ENCODE results near the gene GRIK3. TPM values are rescaled to one million over a fixed set of nuclear protein-coding genes. Genes with fewer than 3 reads are reported as not detected.

Gene GRIK3
- total RNA-seq, 2 experiments from 2014 or later, result not detected

DNA sequence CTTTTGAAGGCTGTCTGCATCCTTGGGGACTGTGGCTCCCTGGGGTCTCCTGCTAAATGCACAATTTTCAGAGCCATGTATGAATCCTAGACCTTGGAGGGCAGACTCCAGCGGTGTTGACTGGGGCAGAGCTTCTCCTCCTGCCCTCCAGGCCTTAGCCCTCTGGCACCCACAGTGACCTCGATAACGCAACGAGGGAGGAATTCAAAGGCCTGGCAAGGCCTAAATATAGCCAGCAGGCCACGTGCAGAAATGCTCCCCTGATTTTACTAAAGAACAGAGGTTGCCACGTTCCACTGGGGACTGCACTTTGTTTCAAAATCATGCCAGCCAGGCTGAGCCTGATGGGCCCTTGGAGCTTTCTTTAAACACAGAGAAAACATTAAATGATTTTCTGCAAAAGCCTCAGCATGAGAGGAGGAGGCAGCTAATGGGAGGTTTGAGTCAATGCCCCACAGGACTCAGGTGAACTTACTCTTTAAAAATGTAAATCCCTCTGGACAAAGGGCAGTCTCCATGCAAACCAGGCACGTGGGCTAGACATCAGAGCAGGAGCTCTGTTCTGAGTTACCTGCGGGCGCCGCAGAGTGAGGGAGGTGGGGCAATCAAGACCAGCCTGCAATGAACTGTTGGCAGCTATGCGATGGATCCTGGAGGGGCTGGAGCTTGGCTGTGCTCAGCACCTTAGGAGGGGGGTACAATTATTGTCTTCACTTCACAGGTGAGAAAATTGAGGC, 28.0 kb downstream of the GRIK3 start:
- Mint-ChIP-seq H3K27ac (no peak overlapping the region), H3K9me3 (ENCODE audit: low read depth) (no peaks in the 10 kb centered on the region), H3K4me1 (no peaks in the 10 kb centered on the region), H3K36me3 (ENCODE audit: low read depth) (no peaks in the 10 kb centered on the region), H3K27me3 (peaks cover 4% of the 10 kb centered on the region), H3K4me3 (no peak overlapping the region)
- ATAC-seq (no peak), DNase-seq (no peak)
- intact Hi-C loops (cut with DNase I, micrococcal nuclease), result no loop called here
- ChIA-PET POLR2A (no interaction called here), CTCF (no interaction called here)

DNA sequence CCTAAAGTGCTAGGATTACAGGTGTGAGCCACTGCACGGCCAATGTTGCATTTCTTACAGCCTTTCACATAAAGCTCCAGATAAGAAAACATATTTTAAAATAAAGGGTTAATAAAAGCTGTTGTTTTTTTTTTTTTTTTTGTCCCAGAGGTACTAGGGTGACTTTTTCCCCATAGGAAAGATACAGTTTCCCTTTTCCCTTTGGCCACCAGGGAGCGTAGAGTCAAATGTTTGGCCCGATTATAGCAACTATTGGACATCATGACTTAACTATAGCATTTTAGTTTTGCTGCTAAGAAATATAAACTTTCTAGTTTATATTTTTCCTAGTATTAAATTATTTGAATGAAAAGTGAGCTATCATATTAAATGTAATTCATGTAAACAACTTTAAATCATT, 31.4 kb downstream of the GRIK3 start:
- H3K27ac Mint-ChIP-seq, result no peak overlapping the region
- no peaks in the 10 kb centered on the region for H3K27me3 Mint-ChIP-seq
- H3K9me3 Mint-ChIP-seq (ENCODE audit: low read depth), result no peaks in the 10 kb centered on the region
- CTCF ChIA-PET, result no interaction called here
- no peak for ATAC-seq
- POLR2A ChIA-PET, result no interaction called here
- no peak overlapping the region for H3K4me3 Mint-ChIP-seq
- no peaks in the 10 kb centered on the region for H3K36me3 Mint-ChIP-seq (ENCODE audit: low read depth)
- DNase-seq, result no peak
- intact Hi-C loops (cut with DNase I, micrococcal nuclease), result no loop called here
- H3K4me1 Mint-ChIP-seq, result no peaks in the 10 kb centered on the region

DNA sequence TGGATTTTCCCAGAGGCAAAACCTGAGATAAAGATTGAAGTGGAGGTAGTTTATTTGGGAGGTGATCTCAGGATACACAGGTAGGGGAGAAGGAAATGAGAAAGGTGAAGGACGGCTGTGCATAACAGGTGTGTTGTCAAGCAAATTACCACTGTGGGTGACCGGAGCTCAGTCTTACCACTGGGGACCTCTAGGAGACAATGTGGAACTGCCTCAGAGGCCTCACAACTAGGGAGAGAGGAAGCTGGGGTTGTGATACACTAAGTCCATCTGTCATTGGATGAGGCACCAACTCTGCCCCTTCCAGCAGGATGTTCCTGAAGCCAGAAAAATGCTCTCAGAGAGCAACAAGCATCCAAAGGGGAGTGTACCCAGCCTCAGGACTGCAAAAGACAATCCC, 32.6 kb downstream of the GRIK3 start:
- H3K9me3 Mint-ChIP-seq (ENCODE audit: low read depth), result no peaks in the 10 kb centered on the region
- intact Hi-C loops (cut with DNase I, micrococcal nuclease), result no loop called here
- no peaks in the 10 kb centered on the region for H3K36me3 Mint-ChIP-seq (ENCODE audit: low read depth)
- no peak overlapping the region for H3K27ac Mint-ChIP-seq
- POLR2A ChIA-PET, result no interaction called here
- DNase-seq (no peak), ATAC-seq (no peak)
- no peak overlapping the region for H3K4me3 Mint-ChIP-seq
- CTCF ChIA-PET, result no interaction called here
- H3K4me1 Mint-ChIP-seq, result no peaks in the 10 kb centered on the region
- peaks cover under 1% of the 10 kb centered on the region for H3K27me3 Mint-ChIP-seq

DNA sequence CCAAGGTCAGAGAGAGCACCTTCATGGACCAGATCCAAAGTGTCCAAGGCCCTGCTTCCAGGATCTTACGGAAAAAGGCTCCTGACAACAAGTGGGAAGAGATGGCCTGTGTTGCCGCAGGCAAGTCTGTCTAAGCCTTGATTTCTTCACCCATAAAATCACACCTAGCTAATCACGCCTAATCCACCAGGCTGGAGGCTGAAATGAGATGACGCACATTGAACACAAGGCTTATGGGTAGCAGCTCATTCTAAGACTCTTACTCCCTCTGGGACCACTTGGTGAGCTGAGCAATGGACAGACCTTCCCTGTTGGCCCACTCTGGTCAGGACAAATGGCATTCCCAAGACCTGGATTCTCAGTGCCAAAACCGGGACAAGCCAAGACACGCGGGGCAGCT, 38.2 kb downstream of the GRIK3 start:
- ATAC-seq (no peak), DNase-seq (no peak)
- no peak overlapping the region for H3K27ac Mint-ChIP-seq
- H3K36me3 Mint-ChIP-seq (ENCODE audit: low read depth), result no peaks in the 10 kb centered on the region
- intact Hi-C loops (cut with DNase I, micrococcal nuclease), result no loop called here
- ChIA-PET POLR2A (no interaction called here), CTCF (no interaction called here)
- H3K4me1 Mint-ChIP-seq, result no peaks in the 10 kb centered on the region
- H3K27me3 Mint-ChIP-seq, result peaks cover 5% of the 10 kb centered on the region
- no peak overlapping the region for H3K4me3 Mint-ChIP-seq
- H3K9me3 Mint-ChIP-seq (ENCODE audit: low read depth), result no peaks in the 10 kb centered on the region

DNA sequence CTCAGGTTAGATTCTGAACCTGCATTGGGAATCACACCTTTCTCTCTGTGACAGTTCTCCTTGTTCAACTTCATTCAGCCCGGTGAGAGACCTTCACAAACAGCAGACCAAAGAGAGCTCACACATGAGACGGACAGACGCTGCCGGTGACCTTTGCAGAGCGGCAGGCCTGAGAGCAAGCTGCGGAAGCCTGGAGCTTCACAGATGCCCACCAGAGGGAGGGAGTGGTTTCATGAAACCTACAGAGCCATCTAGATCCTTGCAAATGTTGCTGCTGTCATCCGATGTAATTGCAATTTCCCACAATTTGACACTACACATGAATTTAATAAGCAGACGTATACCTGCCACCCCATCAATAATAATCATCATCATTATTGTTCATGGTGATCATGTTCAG, 39.4 kb downstream of the GRIK3 start:
- no peaks in the 10 kb centered on the region for H3K9me3 Mint-ChIP-seq (ENCODE audit: low read depth)
- intact Hi-C loops (cut with DNase I, micrococcal nuclease), result no loop called here
- H3K4me3 Mint-ChIP-seq, result no peak overlapping the region
- DNase-seq, result no peak
- no peaks in the 10 kb centered on the region for H3K36me3 Mint-ChIP-seq (ENCODE audit: low read depth)
- ChIA-PET CTCF (no interaction called here), POLR2A (interaction anchor here (0.6 kb wide), 1 partner anchor 486 kb away, joined by 4 read pairs; no protein-coding TSS in a partner anchor)
- no peak overlapping the region for H3K27ac Mint-ChIP-seq
- ATAC-seq, result no peak
- no peaks in the 10 kb centered on the region for H3K4me1 Mint-ChIP-seq
- peaks cover 5% of the 10 kb centered on the region for H3K27me3 Mint-ChIP-seq

DNA sequence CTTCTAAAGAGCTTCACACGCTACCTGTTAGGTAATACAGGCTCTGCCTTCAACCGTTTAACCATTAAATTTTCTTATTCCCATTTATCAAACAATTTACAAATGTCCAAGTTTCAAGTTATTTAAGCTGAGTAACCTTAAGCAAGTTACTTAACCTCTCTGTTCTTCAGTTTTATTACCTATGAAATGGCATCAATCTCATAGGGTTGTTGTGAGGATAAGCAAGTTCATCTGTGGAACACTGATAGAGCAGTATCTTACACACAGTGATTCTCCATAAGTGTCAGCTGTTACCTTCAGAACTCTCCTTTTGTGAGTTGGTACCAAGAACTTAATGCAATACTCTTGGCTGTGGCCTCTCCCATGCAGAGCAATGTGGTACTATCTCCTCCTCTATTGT, 40.0 kb downstream of the GRIK3 start:
- no peak overlapping the region for H3K27ac Mint-ChIP-seq
- H3K4me3 Mint-ChIP-seq, result no peak overlapping the region
- ChIA-PET CTCF (no interaction called here), POLR2A (no interaction called here)
- H3K36me3 Mint-ChIP-seq (ENCODE audit: low read depth), result no peaks in the 10 kb centered on the region
- no peak for ATAC-seq
- no peak for DNase-seq
- H3K27me3 Mint-ChIP-seq, result peaks cover 5% of the 10 kb centered on the region
- no peaks in the 10 kb centered on the region for H3K4me1 Mint-ChIP-seq
- H3K9me3 Mint-ChIP-seq (ENCODE audit: low read depth), result no peaks in the 10 kb centered on the region
- intact Hi-C loops (cut with DNase I, micrococcal nuclease), result no loop called here

DNA sequence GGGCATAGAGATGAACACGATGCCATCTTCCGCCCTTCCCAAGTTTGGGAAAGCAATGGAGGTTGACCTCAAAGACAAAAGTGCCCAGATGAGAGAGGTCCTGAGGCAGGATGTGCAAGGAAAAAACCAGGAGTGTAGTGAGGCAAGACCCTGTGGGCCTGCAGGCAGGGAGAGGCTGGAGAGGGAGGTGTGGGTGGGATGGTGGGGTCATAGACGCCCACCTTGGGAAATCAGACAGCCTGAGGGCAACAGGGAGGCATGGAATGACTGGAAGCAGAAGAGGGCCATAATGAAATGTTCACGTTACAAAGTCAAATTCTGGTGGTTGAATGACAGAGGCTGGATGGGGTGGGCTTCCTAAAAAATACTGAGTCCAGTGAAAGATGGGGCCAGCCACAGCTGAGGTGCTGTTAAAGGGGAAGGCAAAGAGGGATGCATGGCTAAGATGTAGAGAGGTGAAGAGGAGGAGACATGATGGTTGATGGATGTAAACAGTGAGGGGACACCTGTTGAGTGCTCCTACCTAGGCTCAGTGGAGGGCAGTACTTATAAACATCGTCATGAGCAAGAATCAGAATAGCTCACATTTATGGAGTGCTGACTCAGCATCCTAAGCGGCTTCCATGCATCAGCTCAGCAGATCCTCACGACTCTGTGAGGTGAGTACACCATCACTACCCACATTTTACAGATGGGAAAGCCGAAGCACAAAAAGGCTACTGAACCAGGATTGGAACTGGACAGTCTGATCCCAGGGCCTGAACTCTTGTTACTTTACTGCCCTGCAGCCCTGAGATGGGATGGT, 42.0 kb downstream of the GRIK3 start:
- Mint-ChIP-seq H3K4me1 (no peaks in the 10 kb centered on the region), H3K4me3 (no peak overlapping the region), H3K36me3 (ENCODE audit: low read depth) (no peaks in the 10 kb centered on the region), H3K27ac (no peak overlapping the region), H3K27me3 (peaks cover 8% of the 10 kb centered on the region), H3K9me3 (ENCODE audit: low read depth) (no peaks in the 10 kb centered on the region)
- POLR2A ChIA-PET, result no interaction called here
- intact Hi-C loops (cut with DNase I, micrococcal nuclease), result no loop called here
- ATAC-seq (no peak), DNase-seq (no peak)
- CTCF ChIA-PET, result no interaction called here

DNA sequence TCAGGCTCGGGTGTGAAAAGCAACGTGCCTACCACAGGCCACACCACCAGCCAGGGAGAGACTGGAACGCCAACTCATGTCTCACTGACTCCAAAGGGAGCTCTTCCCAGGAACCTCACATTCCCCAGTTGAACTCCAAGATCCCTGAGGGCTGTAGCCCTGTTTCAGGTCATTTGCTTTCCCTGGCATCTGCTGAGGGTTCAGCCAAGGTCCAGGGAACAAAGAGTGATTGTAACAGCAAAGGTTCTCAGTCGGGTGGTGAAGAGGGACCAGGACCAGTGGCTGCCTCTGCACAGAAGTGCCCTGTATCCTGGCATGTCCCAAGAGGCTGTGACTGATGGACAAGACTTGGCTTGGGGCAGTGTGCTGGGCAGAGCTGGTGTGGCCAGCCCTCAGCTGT, 42.8 kb downstream of the GRIK3 start:
- CTCF ChIA-PET, result no interaction called here
- H3K27me3 Mint-ChIP-seq, result peaks cover 6% of the 10 kb centered on the region
- H3K9me3 Mint-ChIP-seq (ENCODE audit: low read depth), result no peaks in the 10 kb centered on the region
- POLR2A ChIA-PET, result no interaction called here
- DNase-seq (no peak), ATAC-seq (no peak)
- intact Hi-C loops (cut with DNase I, micrococcal nuclease), result no loop called here
- no peaks in the 10 kb centered on the region for H3K36me3 Mint-ChIP-seq (ENCODE audit: low read depth)
- H3K27ac Mint-ChIP-seq, result no peak overlapping the region
- H3K4me1 Mint-ChIP-seq, result no peaks in the 10 kb centered on the region
- no peak overlapping the region for H3K4me3 Mint-ChIP-seq

DNA sequence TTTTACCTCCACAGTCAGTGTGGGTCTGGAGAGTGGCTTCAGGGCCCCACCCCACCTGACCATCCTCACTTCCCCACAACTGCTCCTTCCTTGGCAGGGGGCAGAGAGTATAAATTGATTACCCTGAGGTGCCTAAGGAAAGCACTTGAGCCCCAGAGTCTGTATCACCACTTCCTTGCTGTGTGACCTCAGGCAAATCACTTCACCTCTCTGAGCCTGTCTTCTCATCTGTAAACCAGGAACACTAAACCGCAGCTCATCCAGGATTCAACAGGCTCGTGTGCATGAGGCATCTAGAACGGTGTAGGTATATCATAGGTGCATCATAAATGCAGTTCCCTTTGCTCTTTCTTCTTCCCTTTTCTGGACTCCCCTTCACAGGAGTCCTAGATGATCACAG, 43.4 kb downstream of the GRIK3 start:
- Mint-ChIP-seq H3K9me3 (ENCODE audit: low read depth) (no peaks in the 10 kb centered on the region), H3K27me3 (peaks cover 9% of the 10 kb centered on the region), H3K36me3 (ENCODE audit: low read depth) (no peaks in the 10 kb centered on the region), H3K4me3 (no peak overlapping the region), H3K4me1 (no peaks in the 10 kb centered on the region), H3K27ac (no peak overlapping the region)
- ChIA-PET POLR2A (no interaction called here), CTCF (no interaction called here)
- ATAC-seq, result no peak
- intact Hi-C loops (cut with DNase I, micrococcal nuclease), result no loop called here
- no peak for DNase-seq

DNA sequence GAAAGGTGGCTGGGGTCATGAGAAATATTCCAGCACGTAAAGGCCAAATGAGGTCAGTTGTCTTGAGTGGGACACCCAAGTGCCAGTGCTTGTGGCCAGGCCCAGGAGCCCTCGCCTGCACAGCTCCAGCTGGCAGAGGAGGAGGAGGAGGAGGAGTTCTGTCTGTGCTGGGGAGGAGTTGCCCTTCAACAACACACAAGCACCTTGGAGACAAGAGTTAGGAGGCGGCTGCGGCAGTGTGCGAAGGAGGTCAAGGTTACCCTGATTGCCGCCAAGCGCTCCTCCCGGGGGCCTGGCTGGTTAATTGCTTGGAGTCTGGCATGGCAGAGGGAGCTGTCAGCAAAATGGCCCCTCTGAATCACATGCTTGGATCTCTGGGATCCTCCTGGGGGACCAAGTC, 45.1 kb downstream of the GRIK3 start:
- Mint-ChIP-seq H3K9me3 (ENCODE audit: low read depth) (no peaks in the 10 kb centered on the region), H3K27me3 (peaks cover 9% of the 10 kb centered on the region), H3K4me3 (no peak overlapping the region), H3K4me1 (no peaks in the 10 kb centered on the region), H3K36me3 (ENCODE audit: low read depth) (no peaks in the 10 kb centered on the region), H3K27ac (no peak overlapping the region)
- no peak for ATAC-seq
- ChIA-PET CTCF (no interaction called here), POLR2A (no interaction called here)
- intact Hi-C loops (cut with DNase I, micrococcal nuclease), result no loop called here
- DNase-seq, result no peak

DNA sequence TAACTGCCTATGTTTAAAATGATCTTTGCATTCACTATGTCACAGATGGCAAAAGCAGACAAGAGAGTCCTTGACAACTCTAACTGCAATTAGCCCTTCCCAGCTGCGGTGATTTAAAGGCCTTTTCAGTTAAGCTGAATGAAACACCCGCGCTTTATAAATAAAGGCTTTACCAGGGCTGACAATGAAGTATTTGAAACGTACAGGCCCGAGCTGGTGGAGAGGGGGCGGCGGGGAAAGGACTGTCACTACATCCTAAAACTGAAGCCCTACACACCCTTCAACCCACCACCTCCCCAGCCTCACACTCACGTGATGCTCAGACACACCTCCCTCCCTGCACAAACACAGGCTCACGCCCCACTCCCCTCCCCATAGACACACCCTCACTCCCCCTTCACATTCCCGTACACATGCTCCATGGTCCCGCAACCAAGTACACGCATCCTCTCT, 45.5 kb downstream of the GRIK3 start:
- no peaks in the 10 kb centered on the region for H3K4me1 Mint-ChIP-seq
- ChIA-PET POLR2A (no interaction called here), CTCF (no interaction called here)
- H3K27me3 Mint-ChIP-seq, result peaks cover 12% of the 10 kb centered on the region
- no peak overlapping the region for H3K4me3 Mint-ChIP-seq
- H3K36me3 Mint-ChIP-seq (ENCODE audit: low read depth), result no peaks in the 10 kb centered on the region
- no peaks in the 10 kb centered on the region for H3K9me3 Mint-ChIP-seq (ENCODE audit: low read depth)
- ATAC-seq (no peak), DNase-seq (no peak)
- H3K27ac Mint-ChIP-seq, result no peak overlapping the region
- intact Hi-C loops (cut with DNase I, micrococcal nuclease), result no loop called here

DNA sequence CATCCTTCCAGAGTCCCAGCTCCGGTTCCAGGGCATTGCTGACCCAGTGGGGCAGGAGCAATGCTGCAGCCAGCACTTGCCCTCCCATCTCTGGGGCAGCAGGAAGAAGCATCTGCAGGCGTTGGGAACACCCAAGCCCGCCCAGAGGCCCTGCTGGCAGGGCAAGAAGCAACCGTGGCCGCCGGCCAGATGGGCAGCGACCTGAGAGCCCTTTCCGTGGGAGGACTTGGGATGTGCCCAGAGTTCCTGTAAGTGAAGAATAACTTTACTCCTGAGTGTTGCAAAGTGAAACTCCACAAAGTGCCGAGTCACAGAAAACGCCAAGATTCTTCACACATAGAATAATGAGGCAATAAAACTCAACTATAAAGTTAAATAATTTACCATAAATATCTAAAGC, 46.0 kb downstream of the GRIK3 start:
- no peaks in the 10 kb centered on the region for H3K9me3 Mint-ChIP-seq (ENCODE audit: low read depth)
- ChIA-PET CTCF (no interaction called here), POLR2A (no interaction called here)

More for the DNA sequence above, 46.0 kb downstream of the GRIK3 start:
- DNase-seq, result no peak
- no peak overlapping the region for H3K27ac Mint-ChIP-seq
- no peaks in the 10 kb centered on the region for H3K36me3 Mint-ChIP-seq (ENCODE audit: low read depth)
- ATAC-seq, result no peak
- H3K4me1 Mint-ChIP-seq, result no peaks in the 10 kb centered on the region
- H3K27me3 Mint-ChIP-seq, result peaks cover 12% of the 10 kb centered on the region
- H3K4me3 Mint-ChIP-seq, result no peak overlapping the region
- intact Hi-C loops (cut with DNase I, micrococcal nuclease), result no loop called here
